HG02610 (cell line): ENCODE results near the gene SEMA4D.
A peak's percentile ranks its signal among the peaks of the same experiment; 100 is the strongest.

Source experiments
- ATAC-seq: cut with Tn5 transposase; IDR thresholded peaks from one replicate; pipeline ENCODE4 v1.9.1; 2021; ENCODE audit warnings: mild to moderate bottlenecking, moderate library complexity; ENCODE audit not compliant: unreplicated experiment

The SEMA4D gene

GRCh38 chr9:89390578-89391116 lies 107.3 kb downstream of the SEMA4D start:
- no peak for ATAC-seq

DNA sequence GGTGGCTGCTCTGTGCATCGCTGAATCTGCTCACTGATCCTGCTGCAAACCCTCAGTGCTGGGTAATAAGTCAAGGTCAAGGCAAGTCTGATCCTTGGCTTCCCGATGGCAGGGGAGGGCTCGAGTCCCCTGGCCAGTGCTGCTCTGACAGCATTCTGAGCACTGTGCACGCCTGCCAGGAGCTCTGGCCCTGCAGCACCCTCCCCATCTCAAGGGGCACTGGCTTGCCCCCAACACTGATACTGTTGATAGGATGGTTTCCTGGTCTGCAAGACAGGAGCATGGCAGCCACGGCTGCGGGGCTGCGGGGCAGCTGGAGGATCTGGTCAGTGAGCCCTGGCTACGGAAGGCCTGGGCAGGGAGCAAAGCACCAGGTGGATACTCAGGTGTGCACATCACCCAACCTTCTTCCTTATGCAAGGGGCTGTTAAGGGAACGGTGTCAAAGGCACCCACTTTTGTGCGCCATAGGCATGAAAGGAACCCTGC lies 107.8 kb downstream of the SEMA4D start:
- no peak for ATAC-seq

- ATAC-seq, result no peak
These were observed 109.1 kb downstream of the SEMA4D start for GRCh38 chr9:89388868-89389177.

DNA sequence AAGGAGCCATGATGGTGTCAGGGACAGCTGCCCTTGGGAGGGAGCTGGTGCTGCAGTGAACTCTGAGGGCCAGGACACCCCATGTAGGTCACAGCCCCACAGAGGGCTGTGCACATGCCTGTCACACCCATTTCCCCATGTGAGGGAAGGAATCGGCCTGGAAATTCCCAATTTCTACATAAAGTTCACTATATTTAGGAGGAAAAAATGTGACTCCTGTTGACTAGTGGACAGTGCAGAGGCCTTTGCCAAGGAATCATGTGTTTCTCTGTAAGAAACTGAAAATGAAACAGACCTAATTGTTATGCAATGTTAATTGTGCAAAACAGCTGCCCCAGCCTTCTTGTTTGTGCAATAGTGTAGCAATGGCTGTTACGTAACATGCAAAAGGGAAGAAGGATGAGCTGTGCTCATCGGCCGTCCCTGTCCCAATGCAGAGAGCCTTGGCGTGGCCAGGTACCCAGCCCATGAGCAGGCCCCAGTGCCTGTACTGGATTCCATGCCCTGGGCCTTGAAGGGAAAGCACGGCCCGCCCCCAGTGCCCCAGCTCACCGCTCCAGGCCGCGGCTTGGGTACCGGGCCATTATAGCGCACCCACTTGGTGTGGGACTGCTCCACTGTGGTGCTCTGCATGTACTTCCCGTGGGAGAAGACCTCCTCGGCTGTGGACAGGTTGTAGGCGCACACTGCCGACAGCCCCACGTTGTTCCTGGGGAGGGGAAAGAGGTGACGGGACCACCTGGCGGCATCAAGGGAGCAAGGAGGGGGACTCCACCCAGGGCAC lies 109.6 kb downstream of the SEMA4D start:
- ATAC-seq, result no peak

GRCh38 chr9:89387197-89387849 lies 110.6 kb downstream of the SEMA4D start:
- ATAC-seq, result no peak

DNA sequence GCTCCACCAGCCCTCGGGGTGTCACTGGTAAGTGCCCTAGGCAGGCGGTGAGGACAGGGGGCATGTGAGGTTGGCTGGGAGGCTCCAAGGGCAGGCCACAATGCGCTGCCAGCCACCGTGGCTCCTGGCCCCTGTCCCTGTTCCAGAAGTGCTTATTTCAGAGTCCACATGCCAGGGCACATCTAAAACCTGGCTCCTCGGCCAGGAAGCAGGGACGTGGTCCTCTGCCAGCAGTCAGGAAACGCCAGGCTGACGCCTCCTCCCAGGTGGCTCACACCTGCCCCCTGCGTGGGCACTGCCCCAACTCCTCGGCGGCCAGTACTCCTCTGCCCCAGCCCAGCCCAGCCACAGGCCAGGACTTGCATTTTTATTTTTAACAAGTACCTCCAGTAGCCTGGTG lies 111.1 kb downstream of the SEMA4D start:
- no peak for ATAC-seq

DNA sequence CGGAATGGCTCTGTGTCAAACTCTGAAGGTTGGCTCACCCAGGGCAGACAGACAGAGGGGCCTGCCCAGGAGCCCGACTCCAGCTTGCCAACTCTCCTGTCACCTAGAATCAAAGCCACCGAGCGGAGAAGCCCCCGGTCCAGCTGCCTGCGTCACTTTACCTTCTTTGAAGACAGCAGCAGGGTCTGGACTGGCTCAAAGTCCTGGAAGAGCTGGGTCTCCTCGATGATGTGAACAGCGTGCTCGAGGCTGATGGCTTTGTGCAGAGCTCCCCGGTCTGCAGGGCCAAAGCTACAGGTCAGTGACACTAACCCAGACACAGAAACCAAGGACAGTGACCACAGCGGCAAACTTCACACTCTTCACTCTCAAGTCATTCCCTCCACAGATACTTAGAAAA lies 111.7 kb downstream of the SEMA4D start:
- no peak for ATAC-seq

- ATAC-seq, result no peak
These were observed 113.1 kb downstream of the SEMA4D start for GRCh38 chr9:89384783-89385182.

DNA sequence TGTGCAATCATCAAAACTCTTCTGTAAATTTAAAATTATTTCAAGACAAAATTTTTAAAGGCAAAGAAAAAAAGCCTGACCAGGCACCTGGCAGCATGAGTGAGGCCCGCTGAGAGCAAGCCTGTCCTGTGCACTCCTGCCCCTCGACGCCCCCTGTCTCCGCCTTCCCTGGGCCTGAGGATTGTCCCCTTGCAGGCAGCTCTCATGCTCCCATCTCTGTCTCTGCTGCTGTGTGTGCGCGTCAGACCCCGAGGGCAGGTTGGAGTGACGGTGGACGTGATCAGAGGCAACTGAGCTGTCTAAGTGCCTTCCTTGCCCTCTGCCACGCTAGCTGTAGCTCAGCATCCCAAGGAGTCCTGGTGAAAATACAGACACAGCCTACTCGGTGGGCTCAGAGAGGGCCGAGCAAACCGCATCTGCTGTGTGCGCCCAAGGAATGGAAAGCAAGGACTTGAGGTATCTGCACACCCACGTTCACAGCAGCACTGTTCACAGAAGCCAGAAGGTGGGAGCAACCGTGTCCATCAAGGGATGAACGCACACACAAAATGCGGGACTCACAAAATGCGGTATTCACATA lies 114.1 kb downstream of the SEMA4D start:
- ATAC-seq, result no peak

GRCh38 chr9:89383030-89383720 lies 114.7 kb downstream of the SEMA4D start:
- peak; percentile 42 for ATAC-seq

DNA sequence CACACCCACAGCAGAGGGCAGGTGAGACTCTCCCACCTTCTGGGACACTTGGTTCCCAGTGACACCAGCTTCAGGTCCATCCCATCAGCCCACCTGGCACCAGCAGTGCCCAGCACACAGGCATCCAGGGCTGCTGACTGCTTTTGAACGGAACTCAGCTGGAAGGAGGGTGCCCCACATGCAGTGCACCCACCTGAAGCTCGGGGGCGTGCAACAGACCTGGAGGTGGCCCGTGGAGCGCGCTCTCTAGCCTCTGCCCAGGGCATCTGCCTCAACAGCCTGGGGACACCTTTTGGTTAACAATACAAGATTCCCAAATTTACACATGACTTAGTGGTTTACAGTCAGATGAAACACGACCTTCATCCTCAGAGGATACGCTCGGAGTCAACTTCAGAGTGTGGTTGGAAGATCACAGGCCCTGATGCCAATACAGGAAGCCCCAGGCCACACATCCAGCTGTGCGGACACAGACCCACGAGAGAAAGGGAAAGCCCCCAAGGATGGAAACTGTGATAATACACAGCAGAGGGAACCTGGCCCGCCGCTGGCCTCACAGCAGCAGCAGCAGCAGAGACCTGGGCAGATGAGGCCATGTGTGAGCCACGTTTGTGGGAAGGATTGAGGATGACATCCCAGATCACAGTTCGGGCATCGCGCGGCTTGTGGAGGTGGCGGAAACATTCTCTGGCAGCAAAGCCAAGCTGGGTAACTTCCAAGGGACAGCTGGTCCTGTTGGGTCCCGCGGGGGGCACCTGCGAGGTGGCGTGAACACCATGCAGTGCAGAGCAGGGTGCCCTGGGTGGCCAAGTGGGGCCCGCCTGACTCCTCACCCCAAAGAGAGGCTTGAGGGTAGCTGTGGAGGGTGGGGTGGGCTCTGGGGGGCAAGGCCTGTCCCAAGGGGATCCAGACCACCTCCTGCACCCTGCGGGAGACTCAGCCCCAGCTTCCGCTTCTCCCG lies 115.6 kb downstream of the SEMA4D start:
- no peak for ATAC-seq

DNA sequence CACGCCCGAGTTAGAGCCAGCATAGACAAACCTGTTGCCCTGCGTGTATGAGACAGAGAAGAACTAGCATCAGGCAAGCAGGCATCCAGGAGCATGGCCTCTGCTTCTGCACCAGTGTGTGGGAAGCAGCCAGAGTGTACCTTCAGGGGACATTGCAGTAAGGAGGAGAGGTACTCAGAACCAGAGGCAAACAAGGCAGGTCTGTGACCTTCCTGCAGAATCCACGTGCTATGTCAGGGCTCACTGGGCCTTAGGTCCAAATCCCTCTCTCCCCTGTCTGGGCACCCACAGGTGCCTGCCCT lies 116.7 kb downstream of the SEMA4D start:
- ATAC-seq, result no peak

GRCh38 chr9:89380437-89381307 lies 117.2 kb downstream of the SEMA4D start:
- ATAC-seq, result no peak

DNA sequence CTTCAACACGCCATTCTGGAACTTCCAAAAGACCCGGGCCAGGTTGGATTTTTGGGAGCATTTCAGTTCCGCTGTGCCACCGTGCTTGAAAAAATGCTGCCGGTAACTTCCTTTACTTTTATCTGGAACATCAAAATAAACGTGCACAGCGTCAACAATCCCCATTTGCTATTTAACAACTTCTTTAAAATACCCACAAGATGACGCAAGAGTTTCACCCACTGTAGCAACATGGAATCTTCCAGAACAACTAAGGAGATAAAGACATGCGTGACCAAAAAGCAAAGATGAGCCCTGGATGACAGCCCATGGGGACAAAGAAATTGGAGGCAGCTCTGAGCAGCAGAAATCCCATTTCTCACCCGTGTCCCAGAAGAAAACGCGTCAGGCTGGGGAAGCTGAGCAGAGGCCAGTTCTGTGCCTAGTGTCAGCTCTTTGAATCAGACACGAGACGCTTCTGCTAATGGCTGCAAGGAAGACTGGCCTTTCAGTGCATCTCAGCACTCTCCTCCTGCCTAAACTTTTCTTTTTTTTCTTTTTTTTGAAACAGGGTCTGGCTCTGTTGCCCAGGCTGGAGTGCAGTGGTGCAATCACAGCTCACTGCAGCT lies 118.3 kb downstream of the SEMA4D start:
- ATAC-seq, result no peak

DNA sequence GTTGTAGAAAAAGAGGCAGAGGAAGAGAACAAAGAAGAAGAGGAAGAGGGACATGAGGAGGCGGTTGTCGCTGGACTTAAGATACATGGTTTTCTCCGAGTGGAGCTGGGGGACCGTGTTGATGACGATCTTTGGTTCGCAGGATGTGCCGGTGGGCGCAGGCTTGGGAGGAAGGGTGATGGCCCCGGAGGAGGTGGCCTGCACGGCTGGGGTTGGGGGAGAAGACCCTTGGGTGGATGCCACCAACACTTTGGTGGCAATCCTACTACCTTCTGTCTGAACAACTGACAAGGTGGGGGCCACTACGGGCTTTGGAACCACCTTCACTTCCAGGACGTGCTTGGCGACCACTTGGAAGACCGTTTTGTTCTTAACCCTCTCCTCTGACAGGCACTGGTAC lies 118.9 kb downstream of the SEMA4D start:
- no peak for ATAC-seq

- ATAC-seq, result no peak
These were observed 119.4 kb downstream of the SEMA4D start for GRCh38 chr9:89378541-89378940.

DNA sequence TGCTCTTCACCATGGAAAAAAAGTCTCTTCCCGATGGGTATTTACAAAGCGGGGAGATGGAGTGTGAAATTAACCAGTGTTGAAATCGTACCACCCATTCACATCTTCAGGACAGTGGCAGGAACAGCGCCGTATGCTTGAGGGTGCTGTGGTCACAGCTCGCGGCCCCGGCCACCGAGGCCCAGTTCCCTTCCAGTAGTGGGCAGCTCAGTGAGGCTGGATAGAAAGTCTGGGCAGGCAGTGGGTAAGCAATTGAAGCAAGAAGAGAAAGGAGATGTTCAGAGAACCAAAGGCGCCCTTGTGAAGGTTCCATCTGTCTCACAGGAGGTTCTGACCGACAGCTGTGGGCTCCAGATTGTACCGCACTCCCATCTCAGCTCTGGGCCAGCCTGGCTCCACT lies 120.5 kb downstream of the SEMA4D start:
- no peak for ATAC-seq

DNA sequence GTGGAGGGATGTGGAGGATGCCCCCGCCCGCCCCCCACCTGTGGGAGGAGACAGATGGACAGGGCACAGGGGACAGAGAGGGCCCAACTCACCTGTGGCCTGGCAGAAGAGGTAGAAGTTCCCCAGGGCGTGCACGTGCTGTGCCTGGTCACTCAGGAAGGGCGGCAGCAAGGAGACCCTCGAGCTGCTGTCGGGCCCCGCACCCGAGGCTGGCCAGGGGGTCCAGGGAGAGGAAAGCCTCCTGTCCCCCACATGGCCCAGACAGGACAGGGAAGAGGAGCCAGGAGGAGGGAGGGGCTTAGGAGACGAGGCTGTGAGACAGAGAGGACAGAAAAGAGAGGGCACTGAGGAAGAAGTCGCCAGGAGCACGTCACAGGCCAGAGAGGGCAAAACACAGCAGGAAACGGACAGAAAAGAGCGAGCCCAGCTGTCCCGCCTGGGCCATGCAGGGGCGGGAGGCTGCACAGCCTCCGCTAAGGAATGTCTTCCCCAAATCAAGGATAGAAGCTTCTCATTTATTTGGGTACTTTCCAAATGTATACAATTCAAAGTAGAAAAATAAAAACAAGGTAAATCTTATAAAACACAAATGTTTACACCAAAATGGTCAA lies 121.1 kb downstream of the SEMA4D start:
- ATAC-seq, result no peak

DNA sequence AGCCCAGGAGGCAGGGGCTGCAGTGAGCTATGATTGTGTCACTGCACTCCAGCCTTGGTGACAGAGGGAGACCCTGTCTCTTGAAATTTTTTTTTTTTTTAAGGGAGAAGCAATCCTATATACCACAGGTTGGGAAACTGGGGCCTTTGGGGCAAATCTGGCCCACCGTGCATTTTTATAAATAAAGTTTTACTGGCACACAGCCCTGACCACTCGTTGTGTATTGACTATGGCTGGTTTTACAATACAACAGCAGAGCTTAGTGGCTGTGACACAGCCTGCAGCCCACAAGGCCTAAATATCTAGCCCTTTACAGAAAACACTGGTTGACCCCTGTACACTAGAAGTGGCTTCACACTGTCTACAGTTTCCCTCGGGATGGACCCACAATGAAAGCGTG lies 121.6 kb downstream of the SEMA4D start:
- ATAC-seq, result no peak
